ENCODE data around the gene ACOT11. TPM values are rescaled to one million over a fixed set of nuclear protein-coding genes. Genes with fewer than 3 reads are reported as not detected.
A peak's percentile ranks its signal among the peaks of the same experiment; 100 is the strongest.

ACOT11 gene
- total RNA-seq, 1 experiment from 2014 or later = 4.2 TPM

GRCh38 chr1:54518489-54518888, 29.5 kb upstream of the ACOT11 start:
- H3K9me3 Mint-ChIP-seq = no peaks in the 10 kb centered on the region
- CTCF ChIA-PET = interaction anchor here (0.7 to 1.4 kb wide), 4 partner anchors 8 to 283 kb away, joined by 3 to 5 read pairs (median 4); partner anchors contain the start of gene TTC22
- H3K4me3 Mint-ChIP-seq = no peak overlapping the region
- H3K27me3 Mint-ChIP-seq (ENCODE audit: low read depth) = no peaks in the 10 kb centered on the region
- no peaks in the 10 kb centered on the region for H3K4me1 Mint-ChIP-seq
- TF ChIP-seq AFF4 (CRISPR knock-in tag; IDR thresholded peaks at IDR 0.05; ENCODE audit: borderline replicate concordance) (no peak), MXD4 (CRISPR knock-in tag; IDR thresholded peaks at IDR 0.05; ENCODE audit: borderline replicate concordance) (no peak), IRF2 (CRISPR knock-in tag; IDR thresholded peaks at IDR 0.05; ENCODE audit: borderline replicate concordance, low read depth) (no peak), HMGXB4 (CRISPR knock-in tag; IDR thresholded peaks at IDR 0.05) (no peak), NFATC4 (CRISPR knock-in tag; IDR thresholded peaks at IDR 0.05) (no peak), MAX (CRISPR knock-in tag; IDR thresholded peaks at IDR 0.05) (no peak), AR (CRISPR knock-in tag; IDR thresholded peaks at IDR 0.05) (no peak)
- no peaks in the 10 kb centered on the region for H3K36me3 Mint-ChIP-seq
- DNase-seq (ENCODE audit: low spot score) (no peak), ATAC-seq (no peak)
- POLR2A ChIA-PET = interaction anchor here (0.6 kb wide), 1 partner anchor 112 kb away, joined by 3 read pairs; no protein-coding TSS in a partner anchor
- H3K27ac Mint-ChIP-seq = no peak overlapping the region

- no peaks in the 10 kb centered on the region for H3K4me1 Mint-ChIP-seq
- no peak overlapping the region for H3K4me3 Mint-ChIP-seq
- no peaks in the 10 kb centered on the region for H3K9me3 Mint-ChIP-seq
- H3K27me3 Mint-ChIP-seq (ENCODE audit: low read depth) = no peaks in the 10 kb centered on the region
- ChIA-PET CTCF (interaction anchor here (0.6 to 1.4 kb wide), 8 partner anchors 12 to 438 kb away, joined by 3 to 10 read pairs (median 4); partner anchors contain the start of gene ACOT11), POLR2A (no interaction called here)
- ATAC-seq = peak; percentile 97
- no peak for TF ChIP-seq MAX (CRISPR knock-in tag; IDR thresholded peaks at IDR 0.05)
- no peak for TF ChIP-seq ZNF671 (CRISPR knock-in tag; IDR thresholded peaks at IDR 0.05)
- TF ChIP-seq ZNF121 (CRISPR knock-in tag; IDR thresholded peaks at IDR 0.05) = peak; percentile 90
- 0 out of 2 replicates have a peak, but pooled peaks have one; percentile 27 for TF ChIP-seq CTCF (IDR thresholded peaks at IDR 0.05)
- TF ChIP-seq ETV6 (CRISPR knock-in tag; IDR thresholded peaks at IDR 0.05) = no peak
- no peak overlapping the region for H3K27ac Mint-ChIP-seq
- no peaks in the 10 kb centered on the region for H3K36me3 Mint-ChIP-seq
- peak; percentile 56 for DNase-seq (ENCODE audit: low spot score)
These were observed 28.3 kb upstream of the ACOT11 start for GRCh38 chr1:54519709-54520108.
